ENCODE results near the gene PHTF2.

Gene PHTF2

GRCh38 chr7:77786018-77786417 lies 12.6 kb upstream of the PHTF2 start:
- H3K9ac ChIP-seq = no peak overlapping the region
- peaks cover 34 to 79% (median 57%) of the 10 kb centered on the region in 11 experiments for H3K36me3 ChIP-seq
- H3K27me3 ChIP-seq = no peaks in the 10 kb centered on the region
- peaks cover 0 to 7% (median 0%) of the 10 kb centered on the region in 11 experiments; a peak in 2 of 22 replicates for H4K20me1 ChIP-seq
- TF ChIP-seq Cebpa-rat (IDR thresholded peaks at IDR 0.05) = no peak
- H3K4me2 ChIP-seq = no peak overlapping the region
- no peak overlapping the region for H3K27ac ChIP-seq
- peaks cover 0 to 15% (median 0%) of the 10 kb centered on the region in 10 experiments; a peak in 4 of 20 replicates for H3K4me1 ChIP-seq
- peaks cover 10 to 32% (median 24%) of the 10 kb centered on the region in 11 experiments for H3K9me3 ChIP-seq (replicated peaks in 1 of 11)
- no peak overlapping the region for H3K4me3 ChIP-seq

GRCh38 chr7:77786741-77787140 lies 11.8 kb upstream of the PHTF2 start:
- Histone ChIP-seq H3K27me3 (no peaks in the 10 kb centered on the region), H3K4me2 (no peak overlapping the region), H3K27ac (no peak overlapping the region), H3K4me1 (peaks cover 0 to 15% (median 0%) of the 10 kb centered on the region in 10 experiments; a peak in 4 of 20 replicates), H4K20me1 (peaks cover 0 to 7% (median 0%) of the 10 kb centered on the region in 11 experiments; a peak in 6 of 22 replicates), H3K36me3 (peaks cover 27 to 72% (median 50%) of the 10 kb centered on the region in 11 experiments), H3K9ac (no peak overlapping the region), H3K9me3 (replicated peaks in 1 of 11) (peaks cover 10 to 32% (median 24%) of the 10 kb centered on the region in 11 experiments), H3K4me3 (no peak overlapping the region)
- TF ChIP-seq Cebpa-rat (IDR thresholded peaks at IDR 0.05) = no peak

GRCh38 chr7:77788327-77788902 lies 10.2 kb upstream of the PHTF2 start:
- Histone ChIP-seq H3K4me3 (no peak overlapping the region), H3K9me3 (replicated peaks in 1 of 11) (peaks cover 10 to 30% (median 24%) of the 10 kb centered on the region in 11 experiments), H4K20me1 (peaks cover 0 to 17% (median 0%) of the 10 kb centered on the region in 11 experiments; a peak in 7 of 22 replicates), H3K9ac (no peak overlapping the region), H3K36me3 (peaks cover 13 to 60% (median 38%) of the 10 kb centered on the region in 11 experiments), H3K4me2 (no peak overlapping the region), H3K27me3 (no peaks in the 10 kb centered on the region), H3K4me1 (peaks cover 0 to 15% (median 0%) of the 10 kb centered on the region in 10 experiments; a peak in 4 of 20 replicates), H3K27ac (no peak overlapping the region)
- no peak for TF ChIP-seq Cebpa-rat (IDR thresholded peaks at IDR 0.05)

- no peak for TF ChIP-seq Cebpa-rat (IDR thresholded peaks at IDR 0.05)
- H4K20me1 ChIP-seq = peaks cover 0 to 42% (median 13%) of the 10 kb centered on the region in 11 experiments; a peak in 14 of 22 replicates
- no peak overlapping the region for H3K4me3 ChIP-seq
- peaks cover under 1 to 26% (median 4%) of the 10 kb centered on the region in 10 experiments; a peak in 18 of 20 replicates for H3K4me1 ChIP-seq
- H3K4me2 ChIP-seq = no peak overlapping the region
- H3K27me3 ChIP-seq = no peaks in the 10 kb centered on the region
- H3K9ac ChIP-seq = no peak overlapping the region
- H3K9me3 ChIP-seq (replicated peaks in 1 of 11) = peaks cover under 1 to 3% (median under 1%) of the 10 kb centered on the region in 11 experiments; a peak in 19 of 22 replicates
- no peak overlapping the region for H3K27ac ChIP-seq
- H3K36me3 ChIP-seq = peaks cover 7 to 60% (median 26%) of the 10 kb centered on the region in 11 experiments; a peak in 21 of 22 replicates
Observed at GRCh38 chr7:77791336-77791735, 7.2 kb upstream of the PHTF2 start.

GRCh38 chr7:77791956-77792355 lies 6.6 kb upstream of the PHTF2 start:
- no peak overlapping the region for H3K9ac ChIP-seq
- no peaks in the 10 kb centered on the region for H3K27me3 ChIP-seq
- H3K4me1 ChIP-seq = peaks cover 7 to 32% (median 10%) of the 10 kb centered on the region in 10 experiments
- H3K4me2 ChIP-seq = no peak overlapping the region
- no peaks in the 10 kb centered on the region for H3K9me3 ChIP-seq (replicated peaks in 1 of 11)
- H3K4me3 ChIP-seq = no peak overlapping the region
- no peak overlapping the region for H3K27ac ChIP-seq
- H4K20me1 ChIP-seq = peaks cover 3 to 48% (median 18%) of the 10 kb centered on the region in 11 experiments; a peak in 18 of 22 replicates
- peaks cover 7 to 54% (median 22%) of the 10 kb centered on the region in 11 experiments; a peak in 19 of 22 replicates for H3K36me3 ChIP-seq
- TF ChIP-seq Cebpa-rat (IDR thresholded peaks at IDR 0.05) = no peak

- Histone ChIP-seq H3K4me3 (no peak overlapping the region), H3K27ac (no peak overlapping the region), H3K9me3 (replicated peaks in 1 of 11) (no peaks in the 10 kb centered on the region), H3K4me2 (peak overlapping the region in 2 of 11 experiments; percentile 64 to 70; a peak in 3 of 22 replicates), H4K20me1 (peaks cover 4 to 52% (median 23%) of the 10 kb centered on the region in 11 experiments; a peak in 18 of 22 replicates), H3K27me3 (no peaks in the 10 kb centered on the region), H3K9ac (no peak overlapping the region), H3K4me1 (peaks cover 13 to 37% (median 16%) of the 10 kb centered on the region in 10 experiments), H3K36me3 (peaks cover 7 to 48% (median 20%) of the 10 kb centered on the region in 11 experiments; a peak in 19 of 22 replicates)
- TF ChIP-seq Cebpa-rat (IDR thresholded peaks at IDR 0.05) = no peak
Observed at GRCh38 chr7:77794000-77794399, 4.6 kb upstream of the PHTF2 start.

GRCh38 chr7:77796109-77796508 lies 2.5 kb upstream of the PHTF2 start:
- Histone ChIP-seq H3K27ac (no peak overlapping the region), H3K4me2 (peak overlapping the region; percentile 79 to 98 (median 93)), H3K27me3 (no peaks in the 10 kb centered on the region), H3K9me3 (replicated peaks in 1 of 11) (no peaks in the 10 kb centered on the region), H3K4me1 (peaks cover 23 to 53% (median 31%) of the 10 kb centered on the region in 10 experiments), H3K36me3 (peaks cover 7 to 34% (median 20%) of the 10 kb centered on the region in 11 experiments; a peak in 18 of 22 replicates), H3K9ac (peak overlapping the region in 1 of 11 experiments; percentile 88; a peak in 2 of 22 replicates), H4K20me1 (peaks cover 4 to 52% (median 28%) of the 10 kb centered on the region in 11 experiments; a peak in 18 of 22 replicates), H3K4me3 (peak overlapping the region in 4 of 10 experiments; percentile 78 to 90 (median 86); a peak in 4 of 20 replicates)
- no peak for TF ChIP-seq Cebpa-rat (IDR thresholded peaks at IDR 0.05)

GRCh38 chr7:77796960-77797359 lies 1.6 kb upstream of the PHTF2 start:
- Histone ChIP-seq H4K20me1 (peaks cover 4 to 45% (median 24%) of the 10 kb centered on the region in 11 experiments; a peak in 18 of 22 replicates), H3K4me3 (peak overlapping the region; percentile 76 to 93 (median 89)), H3K27ac (peak overlapping the region in 4 of 11 experiments; percentile 86 to 92 (median 92); a peak in 5 of 22 replicates), H3K4me2 (peak overlapping the region; percentile 79 to 98 (median 93)), H3K9ac (peak overlapping the region; percentile 85 to 96 (median 92); a peak in 21 of 22 replicates), H3K9me3 (replicated peaks in 1 of 11) (no peaks in the 10 kb centered on the region), H3K4me1 (peaks cover 23 to 60% (median 32%) of the 10 kb centered on the region in 10 experiments), H3K27me3 (no peaks in the 10 kb centered on the region), H3K36me3 (peaks cover 7 to 34% (median 20%) of the 10 kb centered on the region in 11 experiments; a peak in 18 of 22 replicates)
- no peak for TF ChIP-seq Cebpa-rat (IDR thresholded peaks at IDR 0.05)
